GM19099 (cell line): ENCODE data around the gene DNASE1.

Experiments used
- POLR2A ChIP-seq: IDR thresholded peaks from 3 replicates; pipeline ENCODE4 v1.6.1; 2011; ENCODE audit warnings: low read depth; ENCODE audit not compliant: insufficient read length; ENCODE audit errors: extremely low read depth

DNASE1 gene

DNA sequence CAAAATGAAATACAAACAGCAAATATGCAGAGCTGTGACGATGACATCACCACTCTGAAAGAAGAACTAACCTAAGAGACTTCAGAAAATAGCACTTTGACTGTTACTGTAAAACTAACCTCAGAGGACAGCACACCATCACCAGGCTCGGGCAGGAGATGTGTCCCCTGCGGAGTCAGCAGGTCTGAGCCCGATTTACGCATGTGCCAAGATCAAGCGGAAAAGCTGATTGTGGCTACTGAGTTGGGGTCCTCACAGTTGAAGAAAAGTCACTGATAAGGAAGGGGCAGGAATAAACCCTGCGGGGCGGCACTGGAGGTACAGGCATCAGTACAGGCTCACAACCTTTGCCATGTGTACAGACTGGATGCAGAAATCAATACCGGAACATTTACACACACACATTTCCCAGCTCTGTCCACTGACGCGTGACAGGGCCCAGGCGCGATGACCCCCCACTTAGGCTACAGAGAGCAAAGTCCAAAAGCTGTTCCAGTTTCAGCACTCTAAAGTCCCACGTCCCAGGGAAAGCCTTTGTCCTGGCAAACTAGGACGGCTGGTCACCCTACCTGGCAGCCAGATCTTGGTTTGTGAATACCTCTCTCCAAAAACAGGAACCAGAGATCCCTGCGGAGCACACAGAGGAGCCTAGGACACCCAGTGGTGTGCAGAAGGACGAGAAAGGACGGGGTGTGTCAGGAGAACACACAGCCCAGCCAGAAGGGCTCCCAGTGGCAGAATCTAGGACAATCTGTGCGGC lies 41.3 kb downstream of the DNASE1 start:
- no peak for TF ChIP-seq POLR2A

DNA sequence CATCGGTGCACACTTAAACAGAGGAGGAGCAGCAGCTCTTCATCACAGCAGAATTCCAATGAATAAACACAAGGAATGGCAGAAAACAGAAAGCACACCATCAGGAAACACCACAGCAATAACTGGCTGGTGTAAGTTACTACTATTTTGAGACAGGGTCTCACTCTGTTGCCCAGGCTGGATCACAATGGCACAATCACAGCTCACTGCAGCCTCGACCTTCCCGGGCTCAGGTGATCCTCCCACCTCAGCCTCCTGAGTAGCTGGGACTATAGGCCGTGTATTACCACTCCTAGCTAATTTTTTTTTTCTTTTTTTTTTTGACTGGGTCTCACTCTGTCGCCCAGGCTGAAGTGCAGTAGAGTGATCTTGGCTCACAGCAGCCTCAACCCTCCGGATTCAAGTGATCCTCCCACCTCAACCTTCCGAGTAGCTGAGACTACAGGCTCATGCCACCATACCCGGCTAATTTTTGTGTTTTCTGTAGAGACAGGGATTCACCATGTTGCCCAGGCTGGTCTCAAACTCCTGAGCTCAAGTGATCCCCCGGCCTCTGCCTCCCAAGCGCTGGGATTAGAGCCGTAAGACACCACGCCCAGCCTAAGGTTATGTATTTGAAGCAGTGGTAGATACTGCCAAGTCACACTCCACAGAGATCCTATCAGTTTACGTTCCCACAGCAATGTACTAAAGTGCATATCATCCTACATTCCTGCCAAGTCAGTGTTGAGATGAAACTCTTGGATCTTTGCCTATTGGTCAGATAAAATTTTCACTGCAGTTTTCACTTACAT lies 42.1 kb downstream of the DNASE1 start:
- TF ChIP-seq POLR2A, result no peak

DNA sequence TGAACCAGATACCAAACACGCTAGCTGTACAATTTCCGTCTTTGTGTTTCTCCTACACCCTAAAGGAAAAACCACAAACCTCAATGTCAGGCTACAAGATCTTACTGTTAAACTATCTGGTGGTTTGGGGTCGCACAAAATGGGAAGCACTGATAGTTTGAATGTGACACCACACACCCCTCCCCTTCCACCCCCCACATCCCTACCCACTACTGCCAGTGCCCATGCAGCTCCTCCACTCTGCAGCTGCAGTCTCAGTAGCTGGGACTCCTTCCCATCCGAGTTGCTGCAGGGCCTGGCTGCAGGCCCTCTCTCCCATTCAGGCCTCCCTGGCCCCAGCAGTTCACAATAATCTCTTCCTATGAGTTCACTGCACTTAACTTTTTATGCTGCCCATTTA lies 44.5 kb downstream of the DNASE1 start:
- TF ChIP-seq POLR2A, result no peak

- no peak for TF ChIP-seq POLR2A
These were observed 47.0 kb downstream of the DNASE1 start for GRCh38 chr16:3701531-3701930.

GRCh38 chr16:3702082-3702481 lies 47.6 kb downstream of the DNASE1 start:
- TF ChIP-seq POLR2A, result no peak

DNA sequence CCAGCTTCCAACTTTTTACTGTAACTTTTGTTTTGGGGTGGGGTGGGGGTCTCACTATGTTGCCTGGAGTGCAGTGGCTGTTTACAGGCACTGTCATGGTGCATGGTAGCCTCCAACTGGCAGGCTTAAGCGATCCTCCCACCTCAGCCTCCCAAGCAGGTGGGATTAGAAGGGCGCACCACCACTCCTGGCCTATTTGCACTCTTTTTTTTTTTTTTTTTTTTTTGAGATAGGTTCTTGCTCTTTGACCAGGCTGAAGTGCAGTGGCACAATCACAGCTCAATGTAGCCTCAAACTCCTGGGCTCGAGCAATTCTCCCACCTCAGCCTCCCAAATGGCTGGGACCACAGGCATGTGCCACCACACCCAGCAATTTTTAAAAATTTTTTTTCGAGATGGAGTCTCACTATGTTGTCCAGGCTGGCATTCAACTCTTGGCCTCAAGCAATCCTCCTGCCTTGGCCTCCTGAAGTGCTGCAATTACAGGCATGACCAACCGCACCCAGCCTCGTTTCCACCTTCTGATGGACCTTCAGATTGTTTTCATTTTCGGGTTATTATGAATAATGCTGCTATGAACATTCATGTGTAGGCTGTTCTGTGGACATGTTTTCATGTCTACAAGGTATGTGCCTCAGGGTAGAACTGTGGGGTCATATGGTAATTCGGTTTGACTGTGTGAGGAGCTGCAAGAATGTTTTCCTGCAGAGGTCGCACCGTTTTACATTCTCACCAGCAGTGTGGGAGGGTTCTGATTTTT lies 51.9 kb downstream of the DNASE1 start:
- TF ChIP-seq POLR2A, result no peak
